AG04449 (cell line): ENCODE measurements around the gene EPHA1.

Source experiments
- CTCF ChIA-PET: fragments of 350-600 bp; formaldehyde crosslinking; extraction: SDS; loops from one replicate; lab custom pipeline; 2021; ENCODE audit warnings: antibody characterized with exemption; lab: Yijun Ruan, JAX
- POLR2A ChIA-PET: fragments of 400-600, 350-600 bp; formaldehyde crosslinking; extraction: SDS; loops from one replicate; lab custom pipeline; 2020; ENCODE audit warnings: antibody characterized with exemption, inconsistent platforms; lab: Yijun Ruan, JAX
- DNase-seq: peaks from one replicate; pipeline ENCODE4 v3.0.0-alpha.2; 2010; ENCODE audit warnings: low read depth, low spot score
- H3K4me3 ChIP-seq: 2 replicates; pipeline ENCODE4 v1.5.1; 2011; ENCODE audit warnings: low read depth, mild to moderate bottlenecking, control low read depth, low read length
- TF ChIP-seq, protein P1 (sequence below): IDR thresholded peaks from one replicate; pipeline ENCODE4 v1.5.1; 2011; ENCODE audit warnings: mild to moderate bottlenecking, moderate library complexity, low read length, control low read depth, inconsistent platforms; ENCODE audit not compliant: insufficient read depth; ENCODE audit errors: missing control alignments

The EPHA1 gene

DNA sequence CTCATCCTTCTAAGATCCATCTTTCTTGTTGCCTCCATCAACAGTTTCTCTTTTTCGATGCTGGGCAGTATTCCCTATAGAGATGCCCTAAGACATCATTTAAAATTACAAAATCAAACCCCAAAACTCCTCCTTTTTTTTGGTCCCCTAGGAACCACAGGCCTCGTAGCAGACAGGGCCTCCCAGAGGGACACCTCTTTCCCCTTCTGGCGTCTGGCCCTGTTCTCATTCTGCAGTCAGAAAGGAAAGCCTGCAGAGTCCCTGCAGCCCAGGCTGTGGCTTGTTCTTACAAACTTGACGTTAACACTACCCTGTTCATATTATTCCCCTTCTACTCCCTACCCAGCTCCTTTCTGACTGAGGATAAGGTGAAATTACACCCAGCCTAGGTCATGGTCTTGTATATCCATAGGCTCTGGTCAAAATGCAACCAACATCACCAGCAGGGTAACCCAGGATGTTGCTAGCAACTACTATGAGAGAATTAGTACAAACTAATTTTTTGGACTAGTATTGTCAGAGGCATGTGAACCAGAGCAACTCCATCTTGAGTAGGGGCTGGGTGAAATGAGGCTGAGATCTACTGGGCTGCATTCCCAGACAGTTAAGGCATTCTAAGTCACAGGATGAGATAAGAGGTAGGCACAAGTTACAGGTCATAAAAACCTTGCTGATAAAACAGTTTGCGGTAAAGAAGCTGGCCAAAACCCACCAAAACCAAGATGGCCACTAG lies 3.5 kb upstream of the EPHA1 start:
- H3K4me3 ChIP-seq: no peak overlapping the region
- no peak for DNase-seq
- ChIA-PET POLR2A (no interaction called here), CTCF (interaction anchor here (1.0 kb wide), 1 partner anchor 21 kb away, joined by 3 read pairs; no protein-coding TSS in a partner anchor)
- TF ChIP-seq, protein P1, sequence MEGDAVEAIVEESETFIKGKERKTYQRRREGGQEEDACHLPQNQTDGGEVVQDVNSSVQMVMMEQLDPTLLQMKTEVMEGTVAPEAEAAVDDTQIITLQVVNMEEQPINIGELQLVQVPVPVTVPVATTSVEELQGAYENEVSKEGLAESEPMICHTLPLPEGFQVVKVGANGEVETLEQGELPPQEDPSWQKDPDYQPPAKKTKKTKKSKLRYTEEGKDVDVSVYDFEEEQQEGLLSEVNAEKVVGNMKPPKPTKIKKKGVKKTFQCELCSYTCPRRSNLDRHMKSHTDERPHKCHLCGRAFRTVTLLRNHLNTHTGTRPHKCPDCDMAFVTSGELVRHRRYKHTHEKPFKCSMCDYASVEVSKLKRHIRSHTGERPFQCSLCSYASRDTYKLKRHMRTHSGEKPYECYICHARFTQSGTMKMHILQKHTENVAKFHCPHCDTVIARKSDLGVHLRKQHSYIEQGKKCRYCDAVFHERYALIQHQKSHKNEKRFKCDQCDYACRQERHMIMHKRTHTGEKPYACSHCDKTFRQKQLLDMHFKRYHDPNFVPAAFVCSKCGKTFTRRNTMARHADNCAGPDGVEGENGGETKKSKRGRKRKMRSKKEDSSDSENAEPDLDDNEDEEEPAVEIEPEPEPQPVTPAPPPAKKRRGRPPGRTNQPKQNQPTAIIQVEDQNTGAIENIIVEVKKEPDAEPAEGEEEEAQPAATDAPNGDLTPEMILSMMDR: no peak

DNA sequence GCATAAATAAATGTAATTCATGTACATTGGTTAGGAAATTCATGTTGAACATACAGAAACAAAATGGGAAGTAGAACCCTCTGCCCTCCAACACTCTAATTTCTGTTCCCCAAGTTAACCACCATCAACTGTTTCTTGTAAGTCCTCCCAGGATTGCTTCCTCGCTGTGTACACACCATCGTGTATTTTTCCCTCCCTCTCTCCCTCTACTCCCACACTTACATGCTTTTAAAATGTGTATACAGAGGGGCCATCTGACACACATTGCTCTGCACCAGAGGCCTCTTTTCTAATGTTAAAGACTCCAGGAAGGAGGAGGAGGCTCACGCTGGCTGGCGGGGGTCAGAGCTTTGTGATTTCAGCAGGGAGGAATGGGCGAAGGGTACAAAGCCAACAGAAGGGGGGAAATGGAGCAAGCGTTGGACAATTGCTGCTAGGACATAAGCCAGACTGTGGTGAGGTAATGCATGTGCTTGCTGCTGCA lies 1.9 kb upstream of the EPHA1 start:
- no peak for DNase-seq
- POLR2A ChIA-PET: no interaction called here

DNA sequence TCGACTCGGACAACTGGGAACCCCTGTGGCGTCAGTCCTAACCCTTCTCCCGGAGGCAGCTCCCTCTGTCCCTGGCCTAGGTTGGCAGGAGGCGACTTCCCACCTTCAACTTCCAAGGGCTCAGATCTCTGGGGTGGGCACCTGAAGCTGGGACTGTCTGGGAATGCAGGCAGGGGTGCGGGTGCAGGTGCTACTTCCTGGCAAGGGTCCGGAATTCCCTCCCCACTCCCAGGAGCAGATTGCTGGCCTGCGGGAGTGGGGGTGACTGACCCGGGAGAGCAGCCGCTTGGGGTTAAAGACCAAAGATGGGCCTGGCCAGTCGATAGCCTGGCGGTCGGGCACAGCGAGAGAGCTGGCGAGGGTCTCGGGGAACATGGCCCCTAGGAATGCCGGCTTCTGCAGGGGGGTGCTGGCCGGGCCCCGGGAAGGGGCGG lies 387 bp downstream of the EPHA1 start:
- ChIA-PET POLR2A (interaction anchor here (1.8 to 3.7 kb wide), 2 partner anchors 14 to 20 kb away, joined by 8 to 29 read pairs; no protein-coding TSS in a partner anchor), CTCF (interaction anchor here (1.5 to 5.2 kb wide), 6 partner anchors 8 to 168 kb away, joined by 4 to 49 read pairs (median 12); no protein-coding TSS in a partner anchor)
- DNase-seq: no peak
- TF ChIP-seq, protein P1: no peak
- H3K4me3 ChIP-seq: no peak overlapping the region

More for the DNA sequence above, 1.9 kb upstream of the EPHA1 start:
- no peak overlapping the region for H3K4me3 ChIP-seq
- CTCF ChIA-PET: interaction anchor here (1.0 to 2.3 kb wide), 4 partner anchors 8 to 170 kb away, joined by 3 to 12 read pairs (median 4); no protein-coding TSS in a partner anchor
- TF ChIP-seq, protein P1: no peak

DNA sequence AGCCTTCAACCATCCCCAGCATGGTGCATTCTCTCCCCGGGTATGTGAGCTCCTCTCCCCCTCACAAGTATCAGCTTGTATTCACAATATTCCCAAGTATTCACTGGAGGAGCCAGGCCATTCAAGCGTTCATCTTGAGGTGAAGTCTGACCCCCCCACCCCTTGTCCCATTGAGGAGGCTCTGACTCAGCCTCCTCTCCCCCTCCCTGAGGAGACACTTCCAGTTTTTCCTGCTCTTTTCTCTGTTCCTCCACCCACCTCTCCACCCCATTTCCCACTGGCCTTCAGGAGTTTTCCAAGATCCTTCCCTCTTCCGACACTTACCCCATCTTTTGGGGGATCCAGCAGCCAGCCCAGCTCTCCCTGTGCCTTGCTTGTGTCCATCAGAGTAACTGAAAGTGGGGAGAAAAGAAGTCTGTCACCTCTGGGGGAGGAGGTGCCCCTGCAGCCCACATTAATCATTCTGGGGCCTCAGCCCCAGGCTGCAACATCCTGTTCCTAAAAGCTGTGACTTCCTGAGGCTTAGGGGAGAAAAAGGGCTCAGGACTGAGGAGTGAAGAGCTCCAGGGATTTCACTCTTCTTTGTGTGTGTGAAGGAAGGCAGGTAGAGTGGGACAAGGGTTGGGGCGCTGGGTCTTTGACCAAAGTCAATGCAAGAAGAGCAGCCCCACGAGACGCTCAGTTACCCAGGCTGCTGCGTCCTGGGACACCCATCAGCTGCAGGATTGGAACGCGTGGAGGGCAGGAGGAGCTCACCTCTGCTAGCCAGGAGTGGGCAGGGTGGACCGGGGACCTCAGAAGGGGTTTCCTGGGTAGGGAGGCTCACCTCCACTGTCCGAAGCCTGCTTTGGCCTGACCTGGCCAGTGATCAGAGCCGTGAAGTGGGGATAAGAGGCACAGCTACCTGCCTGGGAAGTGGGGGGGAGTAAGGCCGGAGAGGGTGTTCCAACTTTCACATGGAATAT lies 1.1 kb downstream of the EPHA1 start:
- TF ChIP-seq, protein P1: no peak
- POLR2A ChIA-PET: interaction anchor here (1.8 to 3.7 kb wide), 2 partner anchors 13 to 20 kb away, joined by 8 to 29 read pairs; no protein-coding TSS in a partner anchor
- CTCF ChIA-PET: interaction anchor here (0.8 to 5.2 kb wide), 8 partner anchors 9 to 169 kb away, joined by 3 to 49 read pairs (median 6); no protein-coding TSS in a partner anchor
- DNase-seq: no peak
- no peak overlapping the region for H3K4me3 ChIP-seq

GRCh38 chr7:143406002-143406357 lies 2.7 kb downstream of the EPHA1 start:
- CTCF ChIA-PET: interaction anchor here (0.8 to 5.2 kb wide), 4 partner anchors 10 to 165 kb away, joined by 3 to 49 read pairs (median 8); no protein-coding TSS in a partner anchor

More at GRCh38 chr7:143406002-143406357, 2.7 kb downstream of the EPHA1 start:
- no peak for DNase-seq
- no peak overlapping the region for H3K4me3 ChIP-seq
- TF ChIP-seq, protein P1: no peak
- POLR2A ChIA-PET: interaction anchor here (3.7 kb wide), 1 partner anchor 12 kb away, joined by 29 read pairs; no protein-coding TSS in a partner anchor
